ENCODE results near the gene AGBL4.

Gene AGBL4

DNA sequence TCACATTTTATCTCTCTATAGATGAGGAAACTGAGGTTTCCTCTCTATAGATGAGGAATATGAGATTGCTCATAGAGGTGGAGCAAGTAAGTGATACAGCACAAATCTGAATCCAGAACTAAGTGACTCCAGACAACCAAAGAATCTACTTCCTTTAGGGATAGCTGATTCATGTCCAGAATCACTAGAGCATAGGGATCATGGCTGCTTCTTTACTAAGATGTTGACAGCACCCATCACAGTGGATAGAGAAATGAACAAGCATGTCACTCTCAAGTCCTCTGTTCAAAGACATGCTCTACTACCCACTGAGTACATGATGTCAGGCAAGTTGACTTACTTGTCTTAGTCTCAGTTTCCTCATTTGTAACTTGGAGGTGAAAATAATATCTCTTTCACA, 1435.7 kb downstream of the AGBL4 start:
- DNase-seq (ENCODE audit: low read depth), result no peak
- H3K4me3 ChIP-seq (ENCODE audit: low read length), result no peak overlapping the region
- TF ChIP-seq, protein P1, sequence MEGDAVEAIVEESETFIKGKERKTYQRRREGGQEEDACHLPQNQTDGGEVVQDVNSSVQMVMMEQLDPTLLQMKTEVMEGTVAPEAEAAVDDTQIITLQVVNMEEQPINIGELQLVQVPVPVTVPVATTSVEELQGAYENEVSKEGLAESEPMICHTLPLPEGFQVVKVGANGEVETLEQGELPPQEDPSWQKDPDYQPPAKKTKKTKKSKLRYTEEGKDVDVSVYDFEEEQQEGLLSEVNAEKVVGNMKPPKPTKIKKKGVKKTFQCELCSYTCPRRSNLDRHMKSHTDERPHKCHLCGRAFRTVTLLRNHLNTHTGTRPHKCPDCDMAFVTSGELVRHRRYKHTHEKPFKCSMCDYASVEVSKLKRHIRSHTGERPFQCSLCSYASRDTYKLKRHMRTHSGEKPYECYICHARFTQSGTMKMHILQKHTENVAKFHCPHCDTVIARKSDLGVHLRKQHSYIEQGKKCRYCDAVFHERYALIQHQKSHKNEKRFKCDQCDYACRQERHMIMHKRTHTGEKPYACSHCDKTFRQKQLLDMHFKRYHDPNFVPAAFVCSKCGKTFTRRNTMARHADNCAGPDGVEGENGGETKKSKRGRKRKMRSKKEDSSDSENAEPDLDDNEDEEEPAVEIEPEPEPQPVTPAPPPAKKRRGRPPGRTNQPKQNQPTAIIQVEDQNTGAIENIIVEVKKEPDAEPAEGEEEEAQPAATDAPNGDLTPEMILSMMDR (conservative IDR thresholded peaks at IDR 0.05; ENCODE audit: low read length), result no peak

- TF ChIP-seq, protein P1 (conservative IDR thresholded peaks at IDR 0.05; ENCODE audit: low read length), result no peak
- H3K4me3 ChIP-seq (ENCODE audit: low read length), result no peak overlapping the region
- no peak for DNase-seq (ENCODE audit: low read depth)
Observed at GRCh38 chr1:48582408-48582807, 1441.3 kb downstream of the AGBL4 start.

DNA sequence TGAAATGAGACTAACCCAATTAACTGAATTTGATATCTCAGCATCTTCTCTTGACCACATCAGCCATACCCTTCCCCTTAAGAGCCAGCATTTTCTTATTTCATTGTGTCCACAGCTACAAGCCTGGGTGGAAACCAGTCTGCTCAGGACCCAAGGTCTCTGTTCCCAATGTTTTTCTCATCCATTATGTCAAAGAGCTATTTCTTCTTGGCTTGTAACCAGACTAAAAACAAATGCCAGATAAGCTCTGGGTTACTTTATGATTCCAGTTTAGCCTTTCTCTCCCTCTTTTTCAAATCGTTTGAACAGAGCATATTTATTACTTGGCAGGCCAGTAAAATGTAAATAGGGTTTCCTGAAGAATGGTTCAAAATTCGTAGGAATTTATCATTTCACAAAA, 1442.5 kb downstream of the AGBL4 start:
- TF ChIP-seq, protein P1 (conservative IDR thresholded peaks at IDR 0.05; ENCODE audit: low read length), result no peak
- no peak for DNase-seq (ENCODE audit: low read depth)
- H3K4me3 ChIP-seq (ENCODE audit: low read length), result no peak overlapping the region

- no peak for DNase-seq (ENCODE audit: low read depth)
- no peak overlapping the region for H3K4me3 ChIP-seq (ENCODE audit: low read length)
- TF ChIP-seq, protein P1 (conservative IDR thresholded peaks at IDR 0.05; ENCODE audit: low read length), result no peak
Observed at GRCh38 chr1:48576565-48576964, 1447.2 kb downstream of the AGBL4 start.

- TF ChIP-seq, protein P1 (conservative IDR thresholded peaks at IDR 0.05; ENCODE audit: low read length), result peak; percentile 61
- no peak overlapping the region for H3K4me3 ChIP-seq (ENCODE audit: low read length)
- DNase-seq (ENCODE audit: low read depth), result peak; percentile 37
Observed at GRCh38 chr1:48572646-48573258, 1451.0 kb downstream of the AGBL4 start.

DNA sequence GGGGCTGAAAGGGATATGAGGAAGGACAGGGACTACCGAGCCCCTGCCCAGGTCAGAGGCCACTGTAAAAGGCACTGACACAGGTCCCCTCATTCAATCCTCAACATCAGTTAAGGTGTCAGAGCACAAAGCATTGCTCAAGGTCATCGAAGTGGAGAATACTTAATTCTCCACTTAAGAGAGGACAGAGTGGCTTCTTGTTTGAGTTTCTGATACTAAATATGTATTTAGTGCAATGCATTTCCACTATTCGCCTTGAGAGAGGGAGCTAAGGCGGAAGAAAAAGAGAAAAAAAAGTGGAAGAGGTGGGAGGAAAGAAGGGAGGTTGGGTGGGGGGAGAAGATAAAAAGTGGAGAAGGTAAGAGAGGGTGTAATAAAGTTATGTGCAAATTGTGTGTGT, 1451.6 kb downstream of the AGBL4 start:
- DNase-seq (ENCODE audit: low read depth), result no peak

More for the DNA sequence above, 1451.6 kb downstream of the AGBL4 start:
- TF ChIP-seq, protein P1 (conservative IDR thresholded peaks at IDR 0.05; ENCODE audit: low read length), result no peak
- no peak overlapping the region for H3K4me3 ChIP-seq (ENCODE audit: low read length)
